HG02571 (cell line): Measurements from ENCODE around the gene SPATA31C2.
"Not testable (repeated sequence)": the region's sequence is repeated elsewhere in the genome, so short reads cannot be mapped to it uniquely, and the experiment has no call there.

Source experiments
- ATAC-seq: cut with Tn5 transposase; IDR thresholded peaks from one replicate; pipeline ENCODE4 v1.9.1; 2021; ENCODE audit warnings: mild to moderate bottlenecking, moderate library complexity; ENCODE audit not compliant: unreplicated experiment

SPATA31C2 gene

GRCh38 chr9:88138375-88138774 lies at the start of gene SPATA31C2:
Gene SPATA31C2, minus strand, starts transcription at chr9:88138475. Its CDS starts 29 bp downstream, at chr9:88138446.
- not testable (repeated sequence) for ATAC-seq

GRCh38 chr9:88187631-88188030 lies 49.4 kb upstream of the SPATA31C2 start:
- ATAC-seq: no peak

GRCh38 chr9:88186495-88187110 lies 48.3 kb upstream of the SPATA31C2 start:
- no peak for ATAC-seq

DNA sequence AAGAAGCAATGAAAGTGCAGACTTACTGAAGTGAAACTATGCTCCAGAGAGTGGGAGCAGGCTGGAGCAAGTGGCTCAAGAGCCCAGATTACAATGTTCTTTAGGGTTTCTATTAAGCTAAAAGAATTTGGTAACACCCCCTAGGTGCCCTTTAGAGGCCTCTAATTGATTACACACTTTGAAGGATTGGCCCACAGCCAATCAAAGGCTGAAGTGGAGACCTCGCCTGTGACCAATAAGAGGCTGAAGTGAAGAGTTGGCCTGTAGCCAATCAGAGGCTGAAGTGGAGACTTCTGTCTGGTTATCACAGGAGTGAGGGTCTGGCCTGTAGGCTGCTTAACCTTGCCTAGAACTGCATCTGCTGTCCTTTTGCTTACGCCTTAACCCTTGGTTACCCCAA lies 46.7 kb upstream of the SPATA31C2 start:
- no peak for ATAC-seq

GRCh38 chr9:88183798-88184495 lies 45.7 kb upstream of the SPATA31C2 start:
- no peak for ATAC-seq

GRCh38 chr9:88182501-88182900 lies 44.2 kb upstream of the SPATA31C2 start:
- ATAC-seq: no peak

- no peak for ATAC-seq
Measured at GRCh38 chr9:88180081-88180765, 41.9 kb upstream of the SPATA31C2 start.

- ATAC-seq: no peak
Measured at GRCh38 chr9:88179062-88179521, 40.8 kb upstream of the SPATA31C2 start.

DNA sequence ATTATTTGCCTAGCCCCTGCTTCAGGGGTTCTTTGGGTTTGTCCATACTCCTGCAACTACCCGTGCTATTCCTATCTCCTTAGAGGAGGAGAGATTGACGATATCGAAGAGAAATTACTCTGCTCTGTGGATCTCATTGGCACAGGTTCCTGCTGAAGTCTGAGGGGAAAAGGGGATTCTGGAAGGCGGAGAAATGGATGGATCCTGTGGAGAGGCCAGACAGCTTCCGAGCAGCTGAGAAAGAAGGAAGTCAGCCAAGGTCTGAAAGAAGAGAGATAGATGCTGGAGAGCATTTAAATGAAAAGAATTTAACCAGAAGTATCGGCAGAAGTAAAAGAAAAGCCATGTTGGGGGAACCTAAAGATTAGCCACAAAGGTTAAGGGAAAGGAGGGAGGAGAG lies 40.4 kb upstream of the SPATA31C2 start:
- no peak for ATAC-seq

DNA sequence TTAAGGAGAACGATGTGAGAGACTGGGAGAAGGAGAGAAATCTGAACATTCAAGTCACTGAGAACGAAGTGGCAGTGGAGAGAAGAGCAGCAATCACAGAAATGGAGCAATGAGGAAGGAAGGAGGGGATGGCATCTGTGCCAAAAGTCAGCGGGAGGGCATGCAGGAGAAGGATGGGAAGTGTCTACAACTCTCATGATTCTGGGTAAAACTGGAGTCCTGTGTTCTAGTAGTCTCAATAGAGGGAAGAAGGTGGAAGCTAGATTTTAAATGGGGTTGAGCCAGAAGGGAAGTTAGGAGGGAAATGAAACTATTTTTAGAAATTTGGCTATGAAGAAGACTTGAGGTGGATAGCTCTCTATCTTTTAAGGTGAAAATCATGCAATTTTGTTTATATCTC lies 39.1 kb upstream of the SPATA31C2 start:
- no peak for ATAC-seq

DNA sequence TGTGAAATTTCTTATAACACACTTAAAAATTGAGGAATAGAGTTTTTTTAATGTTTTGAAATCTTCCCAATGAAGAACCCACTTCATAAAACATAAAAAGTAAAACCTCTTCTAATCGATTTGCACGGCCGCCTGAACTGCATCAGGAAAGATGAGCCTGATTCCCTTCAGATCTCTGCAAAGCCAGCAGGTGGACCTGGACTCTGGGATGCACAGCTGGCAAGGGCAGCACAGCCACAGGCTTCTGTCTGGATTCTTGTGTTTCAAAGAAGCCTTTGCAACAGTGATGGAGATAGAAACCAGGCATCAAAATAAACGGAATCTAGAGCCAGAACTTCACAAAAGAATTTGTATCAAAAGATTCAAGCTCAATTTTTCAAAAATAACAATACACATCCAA lies 36.0 kb upstream of the SPATA31C2 start:
- no peak for ATAC-seq

DNA sequence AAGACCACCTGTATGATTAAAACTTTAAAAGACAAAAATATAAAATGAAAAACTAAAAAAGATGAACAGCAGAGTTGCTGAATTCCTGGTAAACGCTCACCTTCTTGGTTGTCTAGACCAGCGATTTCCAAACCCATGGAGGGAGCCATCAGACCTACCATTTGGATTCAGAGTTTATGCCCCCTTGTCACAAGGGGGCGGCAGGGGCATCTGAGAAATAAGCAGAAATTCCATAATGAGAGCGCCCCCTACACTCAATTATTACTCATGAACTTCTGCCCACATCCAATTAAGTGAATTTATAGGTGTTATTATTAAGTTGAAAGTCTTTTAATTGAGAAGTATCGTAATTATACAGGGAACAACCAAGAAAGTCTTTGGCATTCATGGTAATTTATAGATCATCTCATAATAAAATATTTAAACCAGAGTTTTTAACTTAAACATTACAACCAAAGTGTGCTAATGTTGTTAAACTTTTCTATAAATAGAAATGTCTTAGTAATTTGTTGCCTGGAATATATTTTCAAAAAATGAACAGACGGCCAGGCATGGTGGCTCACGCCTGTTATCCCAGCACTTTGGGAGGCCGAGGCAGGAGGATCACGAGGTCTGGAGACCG lies 35.2 kb upstream of the SPATA31C2 start:
- ATAC-seq: no peak

- no peak for ATAC-seq
Measured at GRCh38 chr9:88169700-88170099, 31.4 kb upstream of the SPATA31C2 start.

DNA sequence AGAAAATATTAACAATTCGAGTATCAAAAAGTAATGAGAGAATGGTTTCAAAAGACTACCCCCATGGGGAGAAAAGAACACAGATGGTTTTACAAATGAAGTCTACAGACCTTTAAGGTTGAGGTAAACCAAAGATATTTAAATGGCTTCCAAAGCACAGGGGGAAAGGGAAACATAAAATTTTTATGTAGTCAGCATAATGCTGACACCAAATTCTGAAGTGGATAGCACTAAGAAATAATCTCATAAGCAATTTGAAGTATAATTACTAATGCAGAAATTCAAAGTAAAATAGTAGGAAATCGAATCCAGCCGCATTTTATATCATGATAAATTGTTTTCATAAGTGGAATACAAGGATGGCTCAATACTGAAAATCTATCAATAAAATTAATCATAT lies 30.3 kb upstream of the SPATA31C2 start:
- no peak for ATAC-seq

GRCh38 chr9:88166660-88167059 lies 28.4 kb upstream of the SPATA31C2 start:
- no peak for ATAC-seq

DNA sequence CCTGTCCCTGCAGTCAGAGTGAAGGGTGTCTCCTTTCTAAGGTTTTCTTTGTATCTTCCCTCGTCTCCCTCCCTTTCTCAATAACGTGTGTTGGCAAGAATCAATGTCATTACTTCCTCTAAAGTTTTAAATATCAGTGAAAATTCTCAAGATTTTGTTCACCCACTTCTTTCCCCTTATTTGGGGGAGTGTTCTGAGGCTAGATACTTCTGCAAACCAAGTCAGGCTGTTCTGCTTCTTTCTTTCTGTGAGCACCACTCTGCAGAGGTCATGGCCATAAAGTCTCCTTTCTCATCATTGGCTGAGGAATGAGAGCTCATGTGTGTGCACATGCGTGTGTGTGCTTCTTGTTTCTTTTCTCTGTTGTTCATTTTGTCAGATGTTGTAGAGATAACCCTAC lies 26.6 kb upstream of the SPATA31C2 start:
- ATAC-seq: no peak

DNA sequence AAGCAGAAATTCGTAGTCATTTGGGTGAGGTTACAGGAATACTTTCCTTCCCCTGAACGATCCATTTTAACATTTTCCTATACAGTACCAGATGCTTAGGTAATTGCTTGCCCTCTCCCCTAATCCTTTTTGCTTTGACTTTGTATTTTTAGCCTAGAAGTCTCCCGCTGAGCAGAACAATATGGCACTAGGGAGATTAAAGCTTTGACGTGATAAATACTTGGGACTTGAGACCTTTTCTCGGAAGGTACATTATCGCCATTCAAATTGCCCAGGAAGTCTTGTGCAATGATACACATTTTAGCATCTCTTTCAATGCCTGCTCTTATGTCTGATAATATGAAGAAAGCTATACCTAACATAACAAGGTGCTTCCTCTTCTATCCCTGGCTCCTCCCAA lies 22.9 kb upstream of the SPATA31C2 start:
- ATAC-seq: no peak

GRCh38 chr9:88143957-88144625 lies 5.8 kb upstream of the SPATA31C2 start:
- no peak for ATAC-seq

DNA sequence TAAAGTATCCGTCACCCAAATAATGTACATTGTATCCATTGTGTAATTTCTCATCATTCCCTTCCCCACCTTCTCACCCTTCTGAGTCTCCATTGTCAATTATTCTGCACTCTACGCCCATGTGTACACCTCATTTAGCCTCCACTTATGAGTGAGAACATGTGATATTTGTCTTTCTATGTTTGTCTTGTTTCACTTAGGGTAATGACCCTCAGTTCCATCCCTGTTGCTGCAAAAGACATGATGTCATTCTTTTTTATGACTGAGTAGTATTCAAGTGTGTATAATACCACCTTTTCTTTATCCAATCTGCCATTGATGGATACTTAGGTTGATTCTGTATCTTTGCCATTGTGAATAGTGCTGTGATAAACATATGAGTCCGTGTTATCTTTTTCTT lies 4.9 kb upstream of the SPATA31C2 start:
- ATAC-seq: no peak

GRCh38 chr9:88133552-88133951 lies 4.7 kb downstream of the SPATA31C2 start:
- not testable (repeated sequence) for ATAC-seq

- not testable (repeated sequence) for ATAC-seq
Measured at GRCh38 chr9:88129556-88129955, 8.7 kb downstream of the SPATA31C2 start.
